ENCODE measurements around the gene MAPK4.

DNA sequence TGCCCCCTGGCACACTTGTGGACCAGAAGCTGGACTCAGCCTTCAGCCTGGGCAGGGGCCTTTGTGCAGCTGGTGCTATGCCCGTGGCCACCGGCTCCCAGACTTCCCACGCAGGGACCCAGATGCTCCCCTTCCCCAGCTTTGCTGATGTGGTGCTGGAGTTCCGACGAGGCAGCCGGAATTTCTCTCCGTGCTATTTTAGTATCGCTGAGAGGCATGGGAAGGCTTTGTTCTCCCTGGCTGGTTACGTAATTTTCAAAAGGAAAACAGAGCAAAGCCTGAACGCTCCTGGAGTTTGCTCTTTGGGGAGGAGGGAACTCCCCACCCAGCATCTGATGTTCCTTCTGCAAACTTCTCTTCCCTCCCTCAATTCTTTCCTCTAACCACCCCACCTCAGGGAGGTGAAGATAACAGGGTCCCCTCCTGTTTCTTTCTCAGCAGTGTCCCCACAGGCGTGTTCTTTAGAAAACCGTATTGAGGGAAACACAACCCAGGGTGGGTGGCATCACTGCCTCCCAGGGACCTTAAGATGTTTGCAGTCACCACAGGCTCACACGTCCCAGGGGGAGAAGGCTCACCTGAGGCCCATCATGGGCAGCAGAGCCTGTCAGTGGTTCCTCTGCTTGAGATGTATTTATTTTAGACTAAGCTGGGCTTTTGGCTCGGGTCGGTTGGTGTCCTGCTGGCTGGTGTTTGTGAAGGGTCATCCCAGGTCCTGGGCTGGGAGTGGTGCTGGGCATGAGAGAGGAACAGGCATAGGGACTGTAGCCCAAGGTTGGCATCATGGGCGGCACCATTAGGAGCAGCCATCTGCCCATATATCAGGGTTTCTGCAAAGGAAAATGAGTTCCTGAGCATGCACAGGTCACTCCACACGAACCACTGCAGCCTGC, 95.0 kb downstream of the MAPK4 start:
- no peak for TF ChIP-seq YY1 (IDR thresholded peaks at IDR 0.05; ENCODE audit: low read depth, low read length)
- TF ChIP-seq, protein P1, sequence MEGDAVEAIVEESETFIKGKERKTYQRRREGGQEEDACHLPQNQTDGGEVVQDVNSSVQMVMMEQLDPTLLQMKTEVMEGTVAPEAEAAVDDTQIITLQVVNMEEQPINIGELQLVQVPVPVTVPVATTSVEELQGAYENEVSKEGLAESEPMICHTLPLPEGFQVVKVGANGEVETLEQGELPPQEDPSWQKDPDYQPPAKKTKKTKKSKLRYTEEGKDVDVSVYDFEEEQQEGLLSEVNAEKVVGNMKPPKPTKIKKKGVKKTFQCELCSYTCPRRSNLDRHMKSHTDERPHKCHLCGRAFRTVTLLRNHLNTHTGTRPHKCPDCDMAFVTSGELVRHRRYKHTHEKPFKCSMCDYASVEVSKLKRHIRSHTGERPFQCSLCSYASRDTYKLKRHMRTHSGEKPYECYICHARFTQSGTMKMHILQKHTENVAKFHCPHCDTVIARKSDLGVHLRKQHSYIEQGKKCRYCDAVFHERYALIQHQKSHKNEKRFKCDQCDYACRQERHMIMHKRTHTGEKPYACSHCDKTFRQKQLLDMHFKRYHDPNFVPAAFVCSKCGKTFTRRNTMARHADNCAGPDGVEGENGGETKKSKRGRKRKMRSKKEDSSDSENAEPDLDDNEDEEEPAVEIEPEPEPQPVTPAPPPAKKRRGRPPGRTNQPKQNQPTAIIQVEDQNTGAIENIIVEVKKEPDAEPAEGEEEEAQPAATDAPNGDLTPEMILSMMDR (IDR thresholded peaks at IDR 0.05 in 2 of 3, conservative IDR thresholded peaks at IDR 0.05 in 1 of 3; ENCODE audit: control insufficient read depth in 2 of 3, extremely low read depth in 1 of 3, insufficient read depth in 1 of 3, low read depth in 3 of 3, low read length in 3 of 3) = no peak
- TF ChIP-seq POLR2A (IDR thresholded peaks at IDR 0.05; ENCODE audit: low read depth, low read length) = no peak

Measured in GM12878 (cell line).